A172 (cell line): ENCODE data around the gene TLE3. TPM values are rescaled to one million over a fixed set of nuclear protein-coding genes. Genes with fewer than 3 reads are reported as not detected.
"Not testable (repeated sequence)": the region's sequence is repeated elsewhere in the genome, so short reads cannot be mapped to it uniquely, and the experiment has no call there.

Experiments
- DNase-seq: peaks from one replicate; pipeline ENCODE4 v3.0.0-alpha.2; 2015; ENCODE audit warnings: low spot score
- total RNA-seq: library from RNA; depleted of rRNA; stranded (reverse); fragments of >200 nt; shearing (Covaris generic); gene quantifications from 2 replicates; pipeline ENCODE4 v1.2.3, GENCODE V29; 2014

The TLE3 gene
- total RNA-seq, 1 experiment from 2014 or later, result 0.59 TPM

DNA sequence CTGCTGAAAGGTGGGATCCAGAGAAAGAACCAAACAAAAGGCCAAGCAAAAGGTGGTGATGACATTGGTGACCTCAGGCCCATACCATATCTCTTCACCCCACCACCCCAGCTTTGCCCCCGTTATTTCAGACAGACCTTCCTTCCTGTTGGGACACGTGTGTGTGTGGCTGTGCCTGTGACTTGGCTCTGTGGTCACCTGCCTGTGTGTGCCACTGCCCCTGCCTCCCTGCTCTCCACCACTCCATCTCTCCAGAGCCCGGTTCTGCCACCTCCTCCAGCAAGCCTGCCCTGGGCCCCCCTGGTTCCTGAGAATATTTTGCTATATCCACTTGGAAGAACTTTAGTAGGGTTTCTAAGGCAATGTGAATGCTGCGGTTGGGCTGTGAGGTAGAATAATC is 28.6 kb upstream of the TLE3 start:
- DNase-seq, result no peak

DNA sequence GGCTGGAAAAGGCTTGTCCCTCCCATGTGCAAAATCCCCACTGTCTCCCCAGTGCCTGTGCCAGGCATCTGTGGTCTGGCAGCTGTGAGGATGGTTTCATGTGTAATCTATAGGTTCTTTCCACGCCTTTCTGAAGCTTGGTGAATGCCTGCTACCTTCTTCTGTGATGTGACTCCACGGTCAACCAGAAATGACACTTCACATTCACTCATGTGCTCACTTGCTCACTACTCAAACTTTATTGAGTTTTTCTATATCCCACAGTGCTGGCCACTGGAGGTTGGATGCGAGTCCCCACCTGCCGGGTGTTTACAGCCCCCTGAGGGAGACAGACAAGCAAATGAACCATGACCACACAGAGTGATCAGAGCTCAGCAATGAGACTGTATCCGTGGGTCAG is 27.9 kb upstream of the TLE3 start:
- no peak for DNase-seq

DNA sequence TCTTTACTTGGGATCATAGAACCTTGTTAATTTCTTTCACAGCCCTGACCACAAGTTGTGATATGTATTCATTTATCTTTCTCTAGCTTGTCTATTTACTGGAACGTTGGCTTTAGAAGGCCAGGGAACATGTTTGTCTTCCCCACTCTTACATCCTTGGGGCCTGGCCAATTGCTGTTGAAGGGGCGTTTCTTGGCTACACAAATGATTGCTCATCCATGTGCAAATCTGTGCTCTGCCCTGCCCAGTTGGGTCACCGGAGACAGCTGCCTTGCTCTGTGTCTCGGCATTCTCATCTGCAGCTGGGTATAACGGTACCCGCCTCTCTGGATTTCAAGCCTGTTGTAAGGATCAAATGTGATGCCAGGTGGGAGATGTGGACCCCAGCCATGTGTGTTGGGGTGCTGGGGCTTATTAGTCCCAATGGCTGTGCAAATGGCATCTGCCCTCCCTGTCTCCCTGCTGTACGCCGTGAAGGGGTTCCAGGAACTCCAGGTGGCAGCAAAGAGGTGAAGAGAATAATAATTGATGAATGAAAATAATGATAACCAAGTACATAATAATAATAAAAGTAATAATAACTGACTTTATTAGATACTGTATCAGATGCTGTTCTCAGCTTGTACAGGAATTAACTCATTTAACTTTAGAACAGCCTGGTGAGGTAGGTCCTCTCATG is 24.0 kb upstream of the TLE3 start:
- DNase-seq, result peak; percentile 22

DNA sequence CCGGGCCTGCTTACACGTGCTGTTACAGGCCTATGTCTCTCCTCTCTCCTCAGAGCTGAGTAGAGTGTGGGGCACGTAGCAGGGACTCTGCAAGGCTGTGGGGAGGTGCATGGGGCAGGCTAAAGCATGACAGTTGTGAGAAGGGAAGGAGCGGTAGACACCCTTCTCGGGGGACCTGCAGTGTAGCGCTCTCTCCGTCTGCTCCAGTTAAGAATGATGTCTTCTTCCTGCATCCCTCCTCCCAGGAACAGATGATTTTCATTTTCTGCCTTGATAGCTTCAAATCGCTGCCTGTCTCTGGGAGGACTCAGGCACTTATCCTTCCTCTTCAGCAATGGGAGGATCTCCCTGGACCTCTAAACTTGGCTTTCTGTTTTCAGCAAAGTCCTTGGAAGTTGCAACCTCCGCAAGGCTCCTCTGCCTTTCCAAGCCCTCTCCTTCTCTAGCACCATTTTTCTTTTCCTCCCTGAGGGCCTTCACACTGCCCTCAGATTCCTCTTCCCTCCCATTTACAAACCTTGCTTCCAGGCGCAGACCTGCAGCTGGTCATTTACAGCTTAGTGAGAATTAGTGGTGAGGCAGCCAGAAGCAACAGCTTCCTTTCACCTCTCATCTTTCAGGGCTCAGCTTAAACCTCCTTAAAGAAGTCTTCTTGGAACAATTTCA is 23.4 kb upstream of the TLE3 start:
- DNase-seq, result no peak

DNA sequence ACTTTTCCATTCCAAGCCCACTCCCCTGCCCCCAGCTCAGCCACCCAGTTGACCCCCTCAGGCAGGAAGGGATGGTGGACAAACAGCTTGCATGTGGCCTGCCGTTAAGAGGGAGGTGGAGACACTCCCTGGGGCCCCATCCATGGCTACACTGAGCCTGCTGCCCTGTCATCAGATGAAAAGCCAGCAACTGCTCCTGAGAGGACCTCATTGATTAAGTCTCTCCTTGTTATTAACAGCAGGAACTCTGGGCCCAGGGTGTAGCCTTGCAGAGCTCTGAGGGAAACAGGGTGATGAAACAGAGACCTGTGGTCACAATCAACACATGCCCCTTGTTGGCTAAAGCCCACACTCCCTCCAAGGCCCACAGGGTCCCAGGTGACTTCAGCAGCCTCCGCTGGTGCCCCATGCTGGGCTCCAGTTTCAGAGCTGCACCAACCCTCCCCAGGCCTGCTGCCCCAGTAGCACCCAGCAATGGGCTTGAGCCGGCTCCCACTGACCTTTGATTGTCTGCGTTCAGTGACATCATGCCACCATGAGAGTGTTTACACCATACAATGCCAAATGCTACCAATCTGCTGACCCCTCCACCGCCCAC is 22.3 kb upstream of the TLE3 start:
- DNase-seq, result no peak

DNA sequence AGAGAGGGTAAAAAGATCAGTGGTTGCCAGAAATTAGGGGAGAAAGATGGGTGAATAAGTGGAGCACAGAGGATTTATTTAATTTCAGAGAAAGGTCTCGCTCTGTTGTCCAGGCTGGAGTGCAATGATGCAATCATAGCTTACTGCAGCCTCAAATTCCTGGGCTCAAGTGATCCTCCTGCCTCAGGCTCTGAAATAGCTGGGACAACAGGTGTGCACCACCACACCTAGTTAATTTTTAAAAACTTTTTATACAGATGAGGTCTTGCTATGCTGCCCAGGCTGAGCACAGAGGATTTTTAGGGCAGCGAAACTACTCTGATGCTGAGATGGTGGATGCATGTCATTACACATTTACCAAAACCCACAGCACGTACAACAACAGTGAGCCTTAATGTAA is 20.9 kb upstream of the TLE3 start:
- DNase-seq, result no peak

DNA sequence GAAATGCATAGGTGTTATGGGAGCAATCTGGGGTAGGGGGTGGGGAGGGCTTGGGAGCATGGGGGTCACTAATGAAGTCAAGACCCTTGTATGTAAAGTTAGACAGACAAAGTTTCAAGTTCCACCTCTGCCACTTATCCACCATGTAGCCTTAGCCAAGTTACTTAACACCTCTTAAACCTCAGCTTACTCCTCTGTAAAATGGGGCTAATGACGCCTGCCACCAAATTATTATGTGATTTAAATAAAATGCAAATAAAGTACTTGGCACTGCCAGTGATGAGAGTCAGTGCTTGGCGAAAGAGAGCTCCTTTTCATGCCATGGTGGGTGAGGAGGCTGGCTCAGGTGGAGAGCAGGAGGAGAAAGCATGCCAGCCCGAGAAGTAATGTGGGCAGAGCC is 18.6 kb upstream of the TLE3 start:
- no peak for DNase-seq

DNA sequence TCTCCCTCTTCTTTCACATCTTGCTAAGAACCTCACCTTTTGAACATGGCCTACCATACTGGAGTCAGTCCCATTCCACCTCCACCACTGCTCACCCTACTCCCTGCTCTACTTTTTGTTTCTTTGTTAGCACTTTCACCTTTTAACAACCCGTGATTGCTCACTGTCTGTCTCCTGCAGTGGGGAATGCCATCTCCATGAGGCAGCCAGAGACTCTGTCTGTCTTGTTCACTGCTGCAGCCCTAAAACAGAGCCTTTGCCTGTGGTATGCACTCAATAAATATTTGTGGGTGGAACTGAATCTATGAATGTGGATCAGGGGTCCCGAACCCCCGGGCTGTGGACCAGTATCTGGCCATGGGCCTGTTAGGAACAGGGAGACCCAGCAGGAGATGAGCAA is 16.5 kb upstream of the TLE3 start:
- DNase-seq, result no peak

DNA sequence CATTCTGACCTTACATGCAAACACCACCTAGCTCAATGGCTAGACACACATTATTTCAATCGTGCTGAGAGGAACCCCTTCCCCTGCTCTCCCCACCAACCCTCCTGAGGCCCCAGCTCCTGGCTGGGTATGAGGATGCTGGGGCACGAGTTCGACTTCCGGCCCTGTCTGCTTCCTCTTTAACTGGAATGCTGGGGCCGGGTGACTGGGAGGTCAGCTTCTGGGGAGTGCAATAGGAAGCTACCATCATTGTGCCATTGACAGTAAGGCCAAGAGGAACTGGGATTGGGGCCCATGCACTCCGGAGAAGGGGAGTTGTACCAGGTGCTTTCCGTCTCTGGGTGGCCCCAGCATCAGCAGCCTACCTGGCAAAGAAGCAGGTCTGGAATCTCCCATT is 15.6 kb upstream of the TLE3 start:
- DNase-seq, result no peak

DNA sequence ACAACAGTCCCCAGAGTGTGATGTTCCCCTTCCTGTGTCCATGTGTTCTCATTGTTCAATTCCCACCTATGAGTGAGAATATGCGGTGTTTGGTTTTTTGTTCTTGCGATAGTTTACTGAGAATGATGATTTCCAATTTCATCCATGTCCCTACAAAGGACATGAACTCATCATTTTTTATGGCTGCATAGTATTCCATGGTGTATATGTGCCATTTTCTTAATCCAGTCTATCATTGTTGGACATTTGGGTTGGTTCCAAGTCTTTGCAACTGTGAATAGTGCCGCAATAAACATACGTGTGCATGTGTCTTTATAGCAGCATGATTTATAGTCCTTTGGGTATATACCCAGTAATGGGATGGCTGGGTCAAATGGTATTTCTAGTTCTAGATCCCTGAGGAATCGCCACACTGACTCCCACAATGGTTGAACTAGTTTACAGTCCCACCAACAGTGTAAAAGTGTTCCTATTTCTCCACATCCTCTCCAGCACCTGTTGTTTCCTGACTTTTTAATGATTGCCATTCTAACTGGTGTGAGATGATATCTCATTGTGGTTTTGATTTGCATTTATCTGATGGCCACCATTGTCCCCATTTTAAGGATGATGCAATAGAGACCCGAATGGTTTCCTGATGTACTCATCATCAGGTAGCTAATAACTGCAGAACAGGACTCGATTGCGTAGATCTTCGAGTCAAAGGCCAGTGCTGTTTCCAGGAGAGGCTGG is 15.0 kb upstream of the TLE3 start:
- not testable (repeated sequence) for DNase-seq

DNA sequence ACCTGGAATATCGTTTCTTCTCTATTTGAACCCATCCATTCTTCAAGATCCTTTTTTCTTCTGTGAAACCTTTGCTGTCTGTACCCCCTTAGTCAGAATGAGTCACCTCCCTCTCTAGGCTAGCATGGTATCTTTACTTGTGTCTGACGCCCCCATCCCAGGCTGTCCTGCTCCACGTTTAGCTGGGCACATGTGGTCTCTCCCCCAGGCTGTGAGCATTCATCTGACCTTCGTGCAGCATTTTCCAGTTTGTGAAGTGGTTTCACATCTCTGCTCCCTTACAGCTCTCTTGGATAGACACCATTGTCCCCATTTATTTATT is 14.3 kb upstream of the TLE3 start:
- no peak for DNase-seq

DNA sequence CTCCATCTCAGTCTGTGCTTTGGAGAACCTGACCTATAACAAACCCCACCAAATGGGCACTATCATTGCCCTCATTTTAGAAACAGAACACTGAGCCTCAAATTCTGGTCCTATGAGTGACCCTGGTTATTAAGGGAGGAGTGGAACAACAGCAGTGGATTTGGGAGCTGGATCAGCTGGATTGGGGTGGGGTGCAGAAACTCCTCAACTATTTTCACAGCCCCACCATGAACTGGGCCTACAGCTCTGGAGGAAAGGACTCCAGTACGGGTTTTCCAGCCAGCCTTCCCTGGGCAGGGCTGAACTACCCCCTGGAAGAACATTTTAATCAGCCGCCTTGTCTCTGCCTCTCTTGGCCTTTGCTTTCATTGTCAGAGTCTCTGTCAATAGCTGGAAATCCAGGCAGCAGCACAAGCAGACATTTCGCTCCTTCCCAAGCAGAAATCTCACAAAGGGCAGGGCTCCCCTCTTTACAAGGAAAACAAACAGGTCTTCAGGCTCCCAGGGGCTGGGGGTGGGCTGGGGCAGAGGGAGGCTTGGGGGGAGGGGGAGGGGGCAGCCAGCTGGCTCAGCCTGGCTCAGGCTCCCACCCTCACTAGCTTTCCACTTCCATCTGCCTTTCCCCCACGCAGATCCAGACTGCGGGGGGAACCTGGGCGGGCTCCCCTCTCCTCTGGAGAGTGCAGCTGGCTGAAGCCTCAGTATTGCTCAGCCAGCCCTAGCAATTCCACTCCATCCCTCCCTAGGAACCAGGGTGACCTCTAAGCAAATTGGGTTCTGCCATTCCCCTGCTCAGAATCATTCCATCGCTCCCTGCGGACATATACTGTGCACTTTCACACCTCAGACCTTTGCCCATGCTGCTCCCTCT is 13.7 kb upstream of the TLE3 start:
- DNase-seq, result peak; percentile 66

DNA sequence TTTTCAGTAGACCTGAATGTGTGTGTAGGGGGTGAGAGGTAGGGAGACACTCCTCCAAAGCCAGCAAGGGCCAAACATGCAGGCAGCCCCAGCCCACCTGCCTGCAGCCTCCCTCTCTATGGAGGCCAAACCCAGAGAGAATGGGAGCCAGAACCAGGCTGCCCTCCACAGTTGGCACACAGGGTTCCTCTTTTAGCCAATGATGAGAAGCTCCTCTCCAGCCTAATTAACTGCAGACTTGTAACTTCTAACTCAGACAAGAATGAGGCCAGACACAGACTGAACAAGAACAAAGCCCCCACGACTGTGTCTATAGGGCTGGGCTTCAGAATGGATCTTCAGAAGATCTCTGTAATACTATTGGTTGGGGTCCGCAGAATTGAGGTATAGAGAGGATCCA is 12.3 kb upstream of the TLE3 start:
- no peak for DNase-seq

DNA sequence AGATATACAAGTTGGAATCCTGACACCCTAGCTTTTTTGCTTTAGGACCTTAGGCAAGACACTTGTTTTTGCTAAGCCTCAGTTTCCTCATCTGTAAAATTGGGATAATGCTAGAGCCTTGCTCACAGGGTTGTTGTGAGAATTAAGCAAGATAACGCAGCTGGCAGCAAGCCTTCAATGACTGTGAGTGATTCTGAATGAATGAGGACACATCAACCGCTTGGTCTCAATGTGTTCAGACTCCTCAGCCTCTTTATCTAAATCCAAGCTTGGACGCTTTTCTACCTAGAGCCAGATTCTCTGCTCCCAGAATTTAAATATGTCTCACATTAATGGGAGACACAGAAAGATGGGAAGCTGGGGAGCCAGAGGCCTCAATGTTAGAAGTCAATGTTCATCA is 11.8 kb upstream of the TLE3 start:
- DNase-seq, result no peak

DNA sequence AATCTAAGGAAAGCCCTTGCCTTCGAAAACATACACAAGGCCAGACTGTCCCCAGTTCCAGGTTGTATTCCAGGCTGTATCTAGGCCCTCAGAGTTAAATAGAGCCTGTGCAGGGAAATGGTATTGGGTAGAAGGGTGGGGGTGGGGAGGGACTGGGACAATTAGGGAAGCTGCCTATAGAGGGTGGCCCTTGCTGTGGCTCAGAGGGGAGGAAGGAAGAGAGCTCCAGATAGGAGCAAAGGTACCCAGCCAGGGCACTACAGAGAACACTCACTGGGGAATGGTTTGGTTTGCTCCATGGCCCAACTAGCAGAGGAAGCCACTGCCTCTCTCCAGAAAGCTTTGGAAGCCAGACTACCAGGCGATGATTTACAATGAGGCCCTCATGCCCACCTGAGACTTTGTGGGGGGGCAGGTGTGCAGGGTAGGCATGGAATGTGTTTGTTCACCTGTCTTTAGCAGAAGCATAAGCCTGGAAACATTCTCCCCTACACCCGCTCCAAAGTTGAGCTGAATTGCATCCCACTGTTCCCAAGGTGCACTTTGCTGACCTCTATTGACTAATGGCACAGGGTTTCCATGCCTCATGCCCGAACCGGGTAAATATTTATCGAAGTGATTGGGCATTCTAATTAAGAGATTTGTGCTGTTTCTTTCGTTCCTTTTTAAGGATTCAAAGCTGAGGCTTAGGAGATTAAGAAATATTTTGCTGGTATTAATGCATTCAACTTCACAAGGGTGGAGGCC is 6.3 kb upstream of the TLE3 start:
- no peak for DNase-seq

DNA sequence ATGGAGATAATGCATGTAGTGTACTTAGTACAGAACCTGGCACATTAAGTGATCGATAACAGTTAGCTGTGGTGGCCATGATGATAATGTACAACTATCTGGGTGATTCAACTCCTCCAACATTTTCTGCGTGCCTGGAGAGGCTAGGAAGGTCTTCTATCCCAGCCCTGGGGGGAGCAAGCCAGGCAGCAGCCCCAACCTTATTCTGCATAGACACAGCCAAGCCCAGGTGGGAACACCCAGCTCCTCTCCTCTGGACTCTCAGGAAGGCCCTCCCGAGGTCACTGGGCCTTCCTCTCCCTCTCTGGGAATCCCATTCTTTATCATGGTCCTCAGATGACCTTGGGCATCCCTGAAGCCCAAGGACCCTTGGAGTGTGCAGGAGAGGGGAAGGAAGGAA is 5.1 kb upstream of the TLE3 start:
- no peak for DNase-seq

DNA sequence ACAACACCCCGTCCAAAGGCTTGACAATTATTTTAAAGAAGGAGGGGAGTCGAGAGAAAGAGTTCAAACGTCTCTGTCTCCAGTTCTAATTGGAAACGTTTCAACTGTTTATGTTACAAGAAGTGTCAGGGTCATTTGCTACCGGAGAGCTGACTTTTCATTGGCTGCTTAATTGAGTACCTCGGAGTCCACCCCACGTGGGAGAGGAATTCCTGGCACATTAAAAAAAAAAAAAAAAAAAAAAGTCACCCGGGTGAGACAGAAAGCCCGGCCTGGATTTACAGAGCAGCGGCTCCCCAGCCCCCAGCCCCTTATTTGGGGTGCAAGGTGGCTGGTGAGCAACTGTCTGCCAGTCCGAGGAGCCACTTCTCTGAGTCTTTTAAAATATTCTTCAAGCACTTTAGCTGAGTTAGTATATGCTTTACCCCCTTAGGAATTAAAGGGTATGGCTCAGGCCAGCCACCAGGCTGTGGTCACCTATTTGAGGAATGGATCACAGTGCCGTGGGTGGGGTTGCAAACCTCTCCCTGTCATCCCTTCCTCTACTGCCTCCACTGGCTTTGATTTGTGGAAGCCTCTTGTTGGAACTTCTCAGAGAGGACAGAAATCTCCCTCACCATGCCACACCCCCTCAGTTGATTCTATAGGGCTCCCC is 3.9 kb upstream of the TLE3 start:
- peak; percentile 49 for DNase-seq

DNA sequence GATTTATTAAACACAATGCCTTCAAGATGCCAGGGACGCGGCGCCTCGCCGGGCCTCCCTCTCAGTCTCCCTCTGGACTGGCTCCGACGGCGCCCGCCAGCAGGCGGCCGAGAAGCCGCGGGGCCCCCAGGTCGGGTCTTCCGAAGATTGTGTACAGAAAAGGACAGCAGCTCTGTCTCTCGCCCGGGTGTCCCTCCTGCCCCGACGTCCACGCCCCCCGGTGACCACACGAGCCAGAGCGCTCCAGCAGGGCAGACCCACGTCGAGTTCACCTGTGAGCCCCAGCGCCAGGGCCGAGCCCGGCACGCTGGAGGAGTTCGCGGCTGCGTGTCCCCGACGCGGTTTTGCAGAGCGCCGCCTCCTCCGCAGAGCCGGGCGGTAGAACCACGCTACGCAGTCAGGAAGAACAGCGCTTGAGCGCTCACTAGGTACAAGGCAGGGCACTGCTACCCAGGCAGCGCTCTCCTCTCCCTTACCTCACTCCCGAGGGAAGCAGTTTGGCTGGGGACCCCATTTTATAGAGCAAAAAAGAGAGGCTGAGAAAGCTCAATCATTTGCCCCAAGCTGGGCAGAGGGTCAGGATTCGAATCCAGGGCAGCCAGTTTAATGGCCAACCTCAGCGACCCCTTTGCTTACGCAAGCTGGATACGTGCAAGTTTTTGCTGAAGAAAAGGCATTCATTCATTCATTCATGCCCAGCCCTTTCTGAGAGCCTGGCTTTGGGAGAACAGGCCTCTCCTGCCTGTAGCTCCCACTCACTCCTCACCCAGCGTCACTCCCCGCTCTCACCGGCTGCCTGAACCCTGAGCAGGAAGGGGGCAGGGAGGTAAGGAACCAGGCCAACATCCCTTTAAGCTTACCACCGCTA is 3.0 kb upstream of the TLE3 start:
- DNase-seq, result no peak

DNA sequence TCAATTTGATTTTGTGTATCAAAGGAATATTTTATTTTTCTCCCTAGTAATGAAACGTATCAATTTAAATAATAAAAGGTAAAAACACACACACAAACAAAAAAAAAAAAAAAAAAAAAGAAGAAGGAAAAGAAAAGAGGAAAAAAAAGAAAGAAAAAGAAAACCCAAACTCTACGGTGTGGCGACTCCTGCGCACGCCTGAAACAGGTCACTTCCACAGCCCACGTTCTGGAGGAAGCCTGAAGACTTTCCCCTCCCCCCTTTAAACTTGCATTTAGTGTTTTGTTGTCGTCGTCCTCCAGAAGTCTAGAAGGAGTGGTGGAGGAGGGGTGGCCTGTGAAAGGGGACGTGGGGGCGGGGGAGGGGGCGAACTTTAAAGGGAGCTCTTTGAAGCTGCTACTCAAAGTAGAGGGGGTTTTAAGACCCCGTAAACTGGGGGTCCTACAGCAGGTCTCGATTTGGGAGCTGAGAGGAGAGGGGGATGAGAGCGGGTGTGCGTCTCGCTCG is 2.3 kb upstream of the TLE3 start:
- no peak for DNase-seq
